ENCODE data around the gene DAAM2. TPM values are rescaled to one million over a fixed set of nuclear protein-coding genes. Genes with fewer than 3 reads are reported as not detected.

Gene DAAM2
- total RNA-seq, 1 donor from 2014 or later = 0.59 TPM

GRCh38 chr6:39931607-39932006, 139.4 kb downstream of the DAAM2 start:
- no peak overlapping the region for H3K4me3 Mint-ChIP-seq (ENCODE audit: unreplicated experiment)
- H3K36me3 Mint-ChIP-seq (ENCODE audit: unreplicated experiment) = no peaks in the 10 kb centered on the region
- H3K27ac Mint-ChIP-seq (ENCODE audit: unreplicated experiment) = no peak overlapping the region
- H3K4me1 Mint-ChIP-seq (ENCODE audit: low read depth, unreplicated experiment) = no peaks in the 10 kb centered on the region
- DNase-seq = no peak
- H3K9me3 Mint-ChIP-seq (ENCODE audit: unreplicated experiment) = no peaks in the 10 kb centered on the region
- no peak for TF ChIP-seq CTCF (IDR thresholded peaks at IDR 0.05; ENCODE audit: partially characterized antibody, unreplicated experiment)
- H3K27me3 Mint-ChIP-seq (ENCODE audit: unreplicated experiment) = peaks cover 6% of the 10 kb centered on the region

GRCh38 chr6:39932386-39932910, 140.3 kb downstream of the DAAM2 start:
- H3K27me3 Mint-ChIP-seq (ENCODE audit: unreplicated experiment) = peaks cover 3% of the 10 kb centered on the region
- no peaks in the 10 kb centered on the region for H3K9me3 Mint-ChIP-seq (ENCODE audit: unreplicated experiment)
- no peak for TF ChIP-seq CTCF (IDR thresholded peaks at IDR 0.05; ENCODE audit: partially characterized antibody, unreplicated experiment)
- no peaks in the 10 kb centered on the region for H3K36me3 Mint-ChIP-seq (ENCODE audit: unreplicated experiment)
- no peak overlapping the region for H3K27ac Mint-ChIP-seq (ENCODE audit: unreplicated experiment)
- no peak overlapping the region for H3K4me3 Mint-ChIP-seq (ENCODE audit: unreplicated experiment)
- no peak for DNase-seq
- H3K4me1 Mint-ChIP-seq (ENCODE audit: low read depth, unreplicated experiment) = no peaks in the 10 kb centered on the region

- peak overlapping the region; percentile 92 for H3K4me3 Mint-ChIP-seq (ENCODE audit: unreplicated experiment)
- H3K9me3 Mint-ChIP-seq (ENCODE audit: unreplicated experiment) = no peaks in the 10 kb centered on the region
- H3K27me3 Mint-ChIP-seq (ENCODE audit: unreplicated experiment) = peaks cover 2% of the 10 kb centered on the region
- no peak for TF ChIP-seq CTCF (IDR thresholded peaks at IDR 0.05; ENCODE audit: partially characterized antibody, unreplicated experiment)
- no peak overlapping the region for H3K27ac Mint-ChIP-seq (ENCODE audit: unreplicated experiment)
- H3K4me1 Mint-ChIP-seq (ENCODE audit: low read depth, unreplicated experiment) = peaks cover 7% of the 10 kb centered on the region
- no peak for DNase-seq
- H3K36me3 Mint-ChIP-seq (ENCODE audit: unreplicated experiment) = no peaks in the 10 kb centered on the region
Observed at GRCh38 chr6:39933669-39934130, 141.5 kb downstream of the DAAM2 start.

- H3K9me3 Mint-ChIP-seq (ENCODE audit: unreplicated experiment) = no peaks in the 10 kb centered on the region
- DNase-seq = peak; percentile 80
- no peak for TF ChIP-seq CTCF (IDR thresholded peaks at IDR 0.05; ENCODE audit: partially characterized antibody, unreplicated experiment)
- peaks cover 7% of the 10 kb centered on the region for H3K4me1 Mint-ChIP-seq (ENCODE audit: low read depth, unreplicated experiment)
- H3K4me3 Mint-ChIP-seq (ENCODE audit: unreplicated experiment) = peak within 1 kb of the TSS; percentile 92
- H3K36me3 Mint-ChIP-seq (ENCODE audit: unreplicated experiment) = no peaks in the 10 kb centered on the region
- H3K27ac Mint-ChIP-seq (ENCODE audit: unreplicated experiment) = no peak within 1 kb of the TSS
- peaks cover 2% of the 10 kb centered on the region for H3K27me3 Mint-ChIP-seq (ENCODE audit: unreplicated experiment)
Observed at GRCh38 chr6:39934131-39934757, 142.1 kb downstream of the DAAM2 start, which contains the start of gene MOCS1. Gene MOCS1 (minus strand): TSS chr6:39934462. CDS start chr6:39934417, 45 bp downstream.

GRCh38 chr6:39935241-39935640, 143.1 kb downstream of the DAAM2 start:
- peaks cover 2% of the 10 kb centered on the region for H3K27me3 Mint-ChIP-seq (ENCODE audit: unreplicated experiment)
- peaks cover 7% of the 10 kb centered on the region for H3K4me1 Mint-ChIP-seq (ENCODE audit: low read depth, unreplicated experiment)
- no peak for TF ChIP-seq CTCF (IDR thresholded peaks at IDR 0.05; ENCODE audit: partially characterized antibody, unreplicated experiment)
- no peak for DNase-seq
- no peaks in the 10 kb centered on the region for H3K9me3 Mint-ChIP-seq (ENCODE audit: unreplicated experiment)
- no peak overlapping the region for H3K4me3 Mint-ChIP-seq (ENCODE audit: unreplicated experiment)
- no peaks in the 10 kb centered on the region for H3K36me3 Mint-ChIP-seq (ENCODE audit: unreplicated experiment)
- no peak overlapping the region for H3K27ac Mint-ChIP-seq (ENCODE audit: unreplicated experiment)

Measured in glutamatergic neuron (in vitro differentiated cells).